HAP-1 (cell line): ENCODE results near the gene GABPB2.
"Not testable (repeated sequence)": the region's sequence is repeated elsewhere in the genome, so short reads cannot be mapped to it uniquely, and the experiment has no call there.

Source experiments
- DNase-seq, 2 experiments: peaks; one replicate each; pipeline ENCODE4 v3.0.0-alpha.2; 2016 to 2020; ENCODE audit warnings: low spot score in 2 of 2
- H3K27me3 ChIP-seq: fragments of 250-450 bp; sonication (Bioruptor Pico); 2 replicates; pipeline ENCODE4 v1.5.1; 2020; ENCODE audit warnings: low read depth, mild to moderate bottlenecking, moderate library complexity
- H3K36me3 ChIP-seq: fragments of 250-450 bp; sonication (Bioruptor Pico); replicated peaks from 2 replicates; pipeline ENCODE4 v1.5.1; 2020; ENCODE audit warnings: mild to moderate bottlenecking
- H3K4me1 ChIP-seq: fragments of 250-450 bp; sonication (Bioruptor Pico); 2 replicates; pipeline ENCODE4 v1.5.1; 2020; ENCODE audit warnings: mild to moderate bottlenecking
- H3K4me3 ChIP-seq: fragments of 250-450 bp; sonication (Bioruptor Pico); 2 replicates; pipeline ENCODE4 v1.5.1; 2020; ENCODE audit warnings: mild to moderate bottlenecking, moderate library complexity
- H3K9me3 ChIP-seq: fragments of 250-450 bp; sonication (Bioruptor Pico); 2 replicates; pipeline ENCODE4 v1.5.1; 2020; ENCODE audit warnings: mild to moderate bottlenecking, moderate library complexity
- in situ Hi-C: fragments of 300-500 bp; cut with MboI; formaldehyde crosslinking; loops from 3 replicates; pipeline ENCODE4 v1.14.3; 2020; ENCODE audit warnings: low sequenced_read_pairs, inconsistent platforms, mixed read lengths

Gene GABPB2

GRCh38 chr1:151067185-151067584, 3.4 kb upstream of the GABPB2 start:
- Histone ChIP-seq H3K27me3 (no peaks in the 10 kb centered on the region), H3K4me3 (no peak overlapping the region), H3K36me3 (peaks cover 13% of the 10 kb centered on the region), H3K4me1 (peaks cover 13% of the 10 kb centered on the region), H3K9me3 (no peaks in the 10 kb centered on the region)
- in situ Hi-C loops: no loop called here
- no peak for DNase-seq

DNA sequence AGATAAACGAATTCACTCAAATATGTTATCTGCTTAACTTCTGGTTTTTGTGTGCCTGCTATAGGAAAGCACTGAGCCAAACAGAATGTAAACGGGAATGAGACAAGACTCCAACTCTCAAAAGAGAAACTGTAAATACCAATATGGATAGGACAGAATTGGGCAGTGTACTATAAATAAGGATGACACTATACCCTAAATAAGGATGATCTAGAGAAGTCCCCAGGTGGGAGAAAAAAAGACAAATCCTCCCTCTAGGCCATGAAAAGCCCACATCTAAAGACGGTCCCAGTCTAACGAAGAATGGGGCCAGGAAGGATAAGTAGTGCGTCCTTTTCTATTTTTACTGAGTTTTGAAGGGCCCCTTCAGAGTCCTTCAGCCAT, 1.5 kb upstream of the GABPB2 start:
- H3K4me1 ChIP-seq: peaks cover 13% of the 10 kb centered on the region
- no peaks in the 10 kb centered on the region for H3K9me3 ChIP-seq
- H3K4me3 ChIP-seq: no peak overlapping the region
- no peak for DNase-seq
- peaks cover 10% of the 10 kb centered on the region for H3K36me3 ChIP-seq
- in situ Hi-C loops: no loop called here
- H3K27me3 ChIP-seq: no peaks in the 10 kb centered on the region

- H3K9me3 ChIP-seq: no peaks in the 10 kb centered on the region
- peak in 1 of 2 experiments; percentile 52 for DNase-seq
- no peak overlapping the region for H3K4me3 ChIP-seq
- H3K27me3 ChIP-seq: no peaks in the 10 kb centered on the region
- H3K36me3 ChIP-seq: no peaks in the 10 kb centered on the region
- H3K4me1 ChIP-seq: peaks cover 13% of the 10 kb centered on the region
- in situ Hi-C loops: no loop called here
Measured at GRCh38 chr1:151072224-151072623, 1.7 kb downstream of the GABPB2 start.

GRCh38 chr1:151085953-151086559, 15.5 kb downstream of the GABPB2 start:
- DNase-seq: no peak
- Histone ChIP-seq H3K36me3 (no peaks in the 10 kb centered on the region), H3K27me3 (no peaks in the 10 kb centered on the region), H3K9me3 (no peaks in the 10 kb centered on the region), H3K4me3 (no peak overlapping the region), H3K4me1 (peaks cover 6% of the 10 kb centered on the region)
- in situ Hi-C loops: no loop called here

- H3K4me1 ChIP-seq, H3K27me3 ChIP-seq, H3K36me3 ChIP-seq, H3K4me3 ChIP-seq, H3K9me3 ChIP-seq, DNase-seq, in situ Hi-C loops: not testable (repeated sequence)
Measured at GRCh38 chr1:151097426-151097825, 26.9 kb downstream of the GABPB2 start.

- in situ Hi-C loops: no loop called here
- Histone ChIP-seq H3K27me3 (no peaks in the 10 kb centered on the region), H3K36me3 (no peaks in the 10 kb centered on the region), H3K4me3 (no peak overlapping the region), H3K9me3 (no peaks in the 10 kb centered on the region), H3K4me1 (no peaks in the 10 kb centered on the region)
- no peak for DNase-seq
Measured at GRCh38 chr1:151098126-151098525, 27.6 kb downstream of the GABPB2 start.

- in situ Hi-C loops: no loop called here
- H3K4me1 ChIP-seq: no peaks in the 10 kb centered on the region
Measured at GRCh38 chr1:151104630-151105029, 34.1 kb downstream of the GABPB2 start.

GRCh38 chr1:151106894-151107293, 36.3 kb downstream of the GABPB2 start:
- H3K4me3 ChIP-seq: no peak overlapping the region
- no peaks in the 10 kb centered on the region for H3K9me3 ChIP-seq
- no peaks in the 10 kb centered on the region for H3K27me3 ChIP-seq
- in situ Hi-C loops: no loop called here
- no peak for DNase-seq
- H3K4me1 ChIP-seq: no peaks in the 10 kb centered on the region
- no peaks in the 10 kb centered on the region for H3K36me3 ChIP-seq

More at GRCh38 chr1:151104630-151105029, 34.1 kb downstream of the GABPB2 start:
- H3K27me3 ChIP-seq: no peaks in the 10 kb centered on the region
- no peaks in the 10 kb centered on the region for H3K36me3 ChIP-seq
- no peak overlapping the region for H3K4me3 ChIP-seq
- no peaks in the 10 kb centered on the region for H3K9me3 ChIP-seq
- no peak for DNase-seq

GRCh38 chr1:151108331-151108730, 37.8 kb downstream of the GABPB2 start:
- in situ Hi-C loops: no loop called here
- DNase-seq: no peak

GRCh38 chr1:151113877-151114276, 43.3 kb downstream of the GABPB2 start:
- in situ Hi-C loops: no loop called here
- no peak for DNase-seq
- no peaks in the 10 kb centered on the region for H3K4me1 ChIP-seq
- H3K9me3 ChIP-seq: no peaks in the 10 kb centered on the region
- no peak overlapping the region for H3K4me3 ChIP-seq
- no peaks in the 10 kb centered on the region for H3K36me3 ChIP-seq
- no peaks in the 10 kb centered on the region for H3K27me3 ChIP-seq

More at GRCh38 chr1:151108331-151108730, 37.8 kb downstream of the GABPB2 start:
- Histone ChIP-seq H3K4me3 (no peak overlapping the region), H3K27me3 (no peaks in the 10 kb centered on the region), H3K36me3 (no peaks in the 10 kb centered on the region), H3K4me1 (no peaks in the 10 kb centered on the region), H3K9me3 (no peaks in the 10 kb centered on the region)

- no peak for DNase-seq
- Histone ChIP-seq H3K36me3 (no peaks in the 10 kb centered on the region), H3K27me3 (no peaks in the 10 kb centered on the region), H3K9me3 (no peaks in the 10 kb centered on the region), H3K4me1 (peaks cover 9% of the 10 kb centered on the region; the same call in 1 of the 2 replicates), H3K4me3 (no peak overlapping the region)
- in situ Hi-C loops: no loop called here
Measured at GRCh38 chr1:151124763-151125403, 54.3 kb downstream of the GABPB2 start.

DNA sequence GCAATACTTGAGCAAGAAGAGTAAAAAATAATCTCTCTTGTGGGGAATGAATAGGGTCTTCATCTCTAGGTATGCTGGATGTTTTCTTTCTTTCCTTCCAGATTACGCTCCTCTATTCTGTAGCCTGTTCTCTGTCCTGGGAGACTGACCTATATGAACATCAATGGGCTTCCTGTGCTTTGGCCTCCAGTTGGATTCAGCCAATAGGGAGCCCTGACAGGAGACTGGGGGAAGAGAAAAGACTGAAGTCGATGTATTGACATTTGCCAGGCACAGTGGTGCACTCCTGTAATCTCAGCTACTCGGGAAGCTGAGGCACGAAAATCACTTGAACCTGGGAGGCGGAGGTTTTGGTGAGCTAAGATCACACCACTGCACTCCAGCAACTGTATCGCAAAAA, 58.2 kb downstream of the GABPB2 start:
- H3K4me3 ChIP-seq: no peak overlapping the region
- no peaks in the 10 kb centered on the region for H3K36me3 ChIP-seq
- H3K4me1 ChIP-seq: peaks cover 9% of the 10 kb centered on the region; the same call in 1 of the 2 replicates
- no peak for DNase-seq
- H3K9me3 ChIP-seq: no peaks in the 10 kb centered on the region
- in situ Hi-C loops: no loop called here
- no peaks in the 10 kb centered on the region for H3K27me3 ChIP-seq

DNA sequence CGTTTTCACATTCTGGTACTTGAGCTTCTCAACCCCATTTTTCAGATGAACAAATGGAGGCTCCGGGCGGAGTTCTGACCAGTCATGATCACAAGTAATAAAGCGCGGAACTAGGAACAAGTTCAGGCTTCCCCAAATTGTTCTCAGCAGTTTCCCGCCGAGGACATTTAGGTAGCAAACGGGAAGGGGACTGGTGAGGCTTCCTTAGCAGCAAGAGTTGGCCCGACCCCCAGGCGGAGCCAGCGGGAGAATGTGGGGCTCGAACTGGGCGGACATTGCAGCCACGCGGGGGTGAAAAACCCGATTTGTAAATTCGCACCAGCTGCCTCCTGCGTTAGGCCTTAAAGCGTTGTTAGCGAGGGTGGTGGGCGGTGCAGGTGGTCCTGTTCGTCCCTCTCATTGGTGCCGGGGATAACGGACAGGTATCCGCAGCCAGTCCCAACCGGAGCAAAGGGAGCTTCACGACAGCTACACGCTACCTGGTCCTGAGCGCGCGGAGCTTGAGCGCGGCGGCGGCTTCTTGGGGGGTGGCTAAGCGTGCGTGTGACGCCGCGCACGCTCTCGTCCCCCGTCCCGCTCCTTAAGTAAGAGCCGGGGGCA, 60.5 kb downstream of the GABPB2 start:
- no peak overlapping the region for H3K4me3 ChIP-seq
- H3K4me1 ChIP-seq: peaks cover 9% of the 10 kb centered on the region; the same call in 1 of the 2 replicates
- no peak for DNase-seq
- in situ Hi-C loops: no loop called here
- H3K9me3 ChIP-seq: no peaks in the 10 kb centered on the region
- no peaks in the 10 kb centered on the region for H3K27me3 ChIP-seq
- no peaks in the 10 kb centered on the region for H3K36me3 ChIP-seq

DNA sequence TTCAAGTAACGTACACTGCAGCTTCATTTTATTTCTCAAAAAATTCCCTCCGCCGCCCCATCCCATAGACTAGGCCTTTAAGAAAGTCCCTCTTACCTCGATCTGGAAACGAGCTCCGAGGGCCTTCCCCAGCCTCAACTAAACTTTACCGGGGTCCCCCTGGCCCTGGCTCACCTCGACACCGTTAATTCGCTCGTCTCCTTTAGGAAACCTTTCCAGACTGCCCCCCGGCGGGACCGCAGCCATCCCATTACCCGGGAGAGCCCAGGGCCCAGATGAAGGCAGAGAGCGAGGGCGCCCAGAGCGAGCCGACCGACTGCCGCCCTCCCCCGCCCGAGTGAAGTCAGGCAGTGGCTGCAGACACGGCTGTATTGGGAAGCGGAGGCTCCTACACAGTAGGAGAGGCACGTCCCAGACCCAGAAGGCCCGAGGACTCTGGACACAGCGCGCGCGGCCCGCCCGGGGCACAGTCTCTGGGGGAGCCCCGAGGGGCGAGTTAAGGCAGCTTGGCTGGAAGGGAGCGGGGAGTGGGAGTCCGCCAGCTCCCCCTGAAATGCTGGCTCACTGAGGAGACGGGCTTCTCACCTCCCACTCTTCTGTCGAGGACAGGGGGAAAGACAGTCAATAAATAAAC, 61.3 kb downstream of the GABPB2 start:
- Histone ChIP-seq H3K4me3 (no peak overlapping the region), H3K9me3 (no peaks in the 10 kb centered on the region), H3K36me3 (no peaks in the 10 kb centered on the region), H3K4me1 (peaks cover 9% of the 10 kb centered on the region; the same call in 1 of the 2 replicates), H3K27me3 (no peaks in the 10 kb centered on the region)
- in situ Hi-C loops: no loop called here
- DNase-seq: no peak
